Endothelial cell (in vitro differentiated cells): ENCODE data around the gene DIDO1. TPM values are rescaled to one million over a fixed set of nuclear protein-coding genes. Genes with fewer than 3 reads are reported as not detected.
A peak's percentile ranks its signal among the peaks of the same experiment; 100 is the strongest.

Experiments used
- DNase-seq: peaks from one replicate; pipeline ENCODE4 v3.0.0; 2021; ENCODE audit warnings: low spot score
- H3K27ac Mint-ChIP-seq: one replicate; pipeline ENCODE4 v1.8.0; 2021; ENCODE audit warnings: mixed read lengths, inconsistent platforms; ENCODE audit not compliant: unreplicated experiment
- H3K27me3 Mint-ChIP-seq: one replicate; pipeline ENCODE4 v1.8.0; 2021; ENCODE audit warnings: mild to moderate bottlenecking, moderate library complexity, mixed read lengths, inconsistent platforms; ENCODE audit not compliant: unreplicated experiment
- H3K36me3 Mint-ChIP-seq: one replicate; pipeline ENCODE4 v1.8.0; 2021; ENCODE audit warnings: mild to moderate bottlenecking, low read depth, mixed read lengths, inconsistent platforms; ENCODE audit not compliant: unreplicated experiment
- H3K4me1 Mint-ChIP-seq: one replicate; pipeline ENCODE4 v1.8.0; 2021; ENCODE audit warnings: mild to moderate bottlenecking, mixed read lengths, inconsistent platforms; ENCODE audit not compliant: unreplicated experiment
- H3K4me3 Mint-ChIP-seq: one replicate; pipeline ENCODE4 v1.8.0; 2021; ENCODE audit warnings: mild to moderate bottlenecking, mixed read lengths, inconsistent platforms; ENCODE audit not compliant: unreplicated experiment
- H3K9me3 Mint-ChIP-seq: one replicate; pipeline ENCODE4 v1.8.0; 2021; ENCODE audit warnings: mixed read lengths, inconsistent platforms; ENCODE audit not compliant: unreplicated experiment
- total RNA-seq: library from RNA; stranded (reverse); fragmentation: NEBNext Ultra II Directional; extraction: Animal tissue kit (Norgen Biotek cat#: 25700); gene quantifications from one replicate; pipeline ENCODE4 v1.2.1, GENCODE V29; 2021; ENCODE audit not compliant: unreplicated experiment
- TF ChIP-seq, protein P1 (sequence below): fragments of 200-600 bp; sonication (generic); IDR thresholded peaks from one replicate; pipeline ENCODE4 v1.5.0; 2021; ENCODE audit warnings: antibody characterized with exemption; ENCODE audit not compliant: unreplicated experiment

Gene DIDO1
- total RNA-seq, 1 donor from 2014 or later, result 61.0 TPM

DNA sequence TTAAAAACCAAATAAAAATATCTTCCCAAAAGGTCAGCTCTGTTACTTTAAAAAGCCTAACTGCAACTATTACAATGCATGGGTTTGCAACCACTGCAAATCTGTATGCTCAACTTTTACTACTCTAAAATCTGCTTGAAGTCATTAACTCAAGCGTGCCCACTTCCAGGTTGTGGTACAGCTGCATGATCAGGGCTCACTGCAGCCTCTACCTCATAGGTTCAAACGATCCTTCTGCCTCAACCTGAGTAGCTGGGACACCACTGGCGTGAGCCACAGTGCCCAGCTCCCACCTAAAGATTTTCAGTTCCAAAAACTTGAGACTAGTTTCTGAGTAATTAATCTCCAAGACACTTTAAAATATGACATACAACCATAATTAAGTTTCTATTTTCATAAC, 8.2 kb downstream of the DIDO1 start:
- Mint-ChIP-seq H3K27me3 (no peaks in the 10 kb centered on the region), H3K36me3 (no peaks in the 10 kb centered on the region), H3K9me3 (no peaks in the 10 kb centered on the region), H3K4me1 (peaks cover 49% of the 10 kb centered on the region), H3K27ac (peak overlapping the region; percentile 90), H3K4me3 (no peak overlapping the region)
- DNase-seq, result no peak
- TF ChIP-seq, protein P1, sequence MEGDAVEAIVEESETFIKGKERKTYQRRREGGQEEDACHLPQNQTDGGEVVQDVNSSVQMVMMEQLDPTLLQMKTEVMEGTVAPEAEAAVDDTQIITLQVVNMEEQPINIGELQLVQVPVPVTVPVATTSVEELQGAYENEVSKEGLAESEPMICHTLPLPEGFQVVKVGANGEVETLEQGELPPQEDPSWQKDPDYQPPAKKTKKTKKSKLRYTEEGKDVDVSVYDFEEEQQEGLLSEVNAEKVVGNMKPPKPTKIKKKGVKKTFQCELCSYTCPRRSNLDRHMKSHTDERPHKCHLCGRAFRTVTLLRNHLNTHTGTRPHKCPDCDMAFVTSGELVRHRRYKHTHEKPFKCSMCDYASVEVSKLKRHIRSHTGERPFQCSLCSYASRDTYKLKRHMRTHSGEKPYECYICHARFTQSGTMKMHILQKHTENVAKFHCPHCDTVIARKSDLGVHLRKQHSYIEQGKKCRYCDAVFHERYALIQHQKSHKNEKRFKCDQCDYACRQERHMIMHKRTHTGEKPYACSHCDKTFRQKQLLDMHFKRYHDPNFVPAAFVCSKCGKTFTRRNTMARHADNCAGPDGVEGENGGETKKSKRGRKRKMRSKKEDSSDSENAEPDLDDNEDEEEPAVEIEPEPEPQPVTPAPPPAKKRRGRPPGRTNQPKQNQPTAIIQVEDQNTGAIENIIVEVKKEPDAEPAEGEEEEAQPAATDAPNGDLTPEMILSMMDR, result no peak

DNA sequence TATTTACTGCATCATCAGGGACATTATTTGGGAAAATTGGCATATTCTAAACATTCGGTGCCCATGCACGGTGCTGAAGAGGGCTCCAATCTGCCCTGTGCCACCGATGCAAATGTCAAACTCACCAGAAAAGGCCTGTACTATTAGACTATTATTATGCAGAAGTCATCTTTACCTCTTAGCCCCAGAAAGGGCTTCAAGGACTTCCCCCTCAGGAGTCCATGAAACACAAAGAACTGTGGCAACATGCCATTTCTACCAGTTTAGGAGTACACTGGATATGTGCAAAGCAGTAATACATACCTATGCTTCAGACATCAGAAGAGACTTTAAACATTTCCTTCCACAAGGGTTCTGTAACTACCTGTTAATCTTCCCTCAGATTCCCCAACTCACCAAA, 8.6 kb downstream of the DIDO1 start:
- Mint-ChIP-seq H3K36me3 (no peaks in the 10 kb centered on the region), H3K4me1 (peaks cover 49% of the 10 kb centered on the region), H3K27me3 (no peaks in the 10 kb centered on the region), H3K9me3 (no peaks in the 10 kb centered on the region), H3K27ac (peak overlapping the region; percentile 92), H3K4me3 (no peak overlapping the region)
- TF ChIP-seq, protein P1, result no peak
- no peak for DNase-seq

DNA sequence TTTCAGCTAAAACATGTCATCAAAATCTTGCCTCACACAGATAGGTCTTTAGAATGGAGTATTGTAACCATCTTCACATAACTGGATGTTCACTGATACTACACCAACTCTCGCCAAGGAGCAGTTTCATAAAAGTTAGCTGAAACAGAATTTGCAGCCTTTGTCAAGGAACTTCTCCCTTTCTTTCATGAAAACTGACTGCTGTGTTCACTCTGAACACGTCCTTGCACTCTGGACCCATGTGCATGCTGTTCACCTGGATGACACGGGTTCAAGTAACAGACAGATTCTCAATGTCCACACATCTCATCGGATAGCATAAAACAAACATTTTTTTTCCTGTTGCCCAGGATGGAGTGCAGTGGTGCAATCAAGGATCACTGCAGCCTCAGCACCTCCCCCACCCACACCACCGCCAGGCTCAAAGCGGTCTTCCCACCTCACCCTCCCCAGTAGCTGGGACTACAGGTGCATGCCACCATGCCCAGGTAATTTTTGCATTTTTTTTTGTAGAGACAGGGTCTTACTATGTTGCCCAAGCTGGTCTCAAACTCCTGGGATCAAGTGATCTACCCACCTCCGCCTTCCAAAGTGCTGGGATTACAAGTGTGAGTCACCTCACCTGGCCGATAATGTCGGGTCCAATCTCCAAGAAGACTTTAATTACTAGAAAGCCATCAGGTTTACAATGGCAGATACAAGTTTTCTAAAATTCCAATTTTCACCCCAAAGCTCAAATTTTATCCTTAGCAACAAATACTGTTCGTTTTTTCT, 9.4 kb downstream of the DIDO1 start:
- Mint-ChIP-seq H3K36me3 (no peaks in the 10 kb centered on the region), H3K9me3 (no peaks in the 10 kb centered on the region), H3K4me1 (peaks cover 49% of the 10 kb centered on the region), H3K27ac (peak overlapping the region; percentile 92), H3K4me3 (peak overlapping the region; percentile 22), H3K27me3 (no peaks in the 10 kb centered on the region)
- TF ChIP-seq, protein P1, result no peak
- DNase-seq, result no peak

DNA sequence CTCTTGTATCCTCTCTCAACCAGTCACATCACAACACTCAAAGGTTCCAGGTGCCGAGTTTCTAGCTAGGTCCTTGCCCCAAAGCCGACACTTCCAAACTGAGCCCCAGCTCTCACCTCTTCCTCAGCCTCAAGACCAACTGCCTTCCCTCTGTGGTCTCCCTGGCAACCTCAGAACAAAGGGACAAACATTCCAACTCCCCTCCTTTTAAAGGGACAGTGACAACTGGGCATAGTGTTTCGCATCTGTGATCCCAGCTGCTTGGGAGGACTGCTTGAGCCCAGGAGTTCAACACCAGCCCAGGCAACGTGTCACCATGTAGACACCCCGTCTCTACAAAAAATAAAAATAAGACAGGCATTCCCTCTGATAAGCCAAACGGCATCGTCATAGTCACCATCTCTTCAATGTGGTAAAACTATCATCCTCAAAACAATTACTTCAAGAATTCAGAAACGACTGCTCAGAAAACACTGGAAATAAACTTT, 11.3 kb downstream of the DIDO1 start:
- DNase-seq, result peak; percentile 65
- TF ChIP-seq, protein P1, result no peak
- H3K4me1 Mint-ChIP-seq, result peaks cover 41% of the 10 kb centered on the region
- no peaks in the 10 kb centered on the region for H3K9me3 Mint-ChIP-seq
- H3K27me3 Mint-ChIP-seq, result peaks cover under 1% of the 10 kb centered on the region
- peak overlapping the region; percentile 81 for H3K4me3 Mint-ChIP-seq
- H3K36me3 Mint-ChIP-seq, result peaks cover 15% of the 10 kb centered on the region
- peak overlapping the region; percentile 99 for H3K27ac Mint-ChIP-seq

DNA sequence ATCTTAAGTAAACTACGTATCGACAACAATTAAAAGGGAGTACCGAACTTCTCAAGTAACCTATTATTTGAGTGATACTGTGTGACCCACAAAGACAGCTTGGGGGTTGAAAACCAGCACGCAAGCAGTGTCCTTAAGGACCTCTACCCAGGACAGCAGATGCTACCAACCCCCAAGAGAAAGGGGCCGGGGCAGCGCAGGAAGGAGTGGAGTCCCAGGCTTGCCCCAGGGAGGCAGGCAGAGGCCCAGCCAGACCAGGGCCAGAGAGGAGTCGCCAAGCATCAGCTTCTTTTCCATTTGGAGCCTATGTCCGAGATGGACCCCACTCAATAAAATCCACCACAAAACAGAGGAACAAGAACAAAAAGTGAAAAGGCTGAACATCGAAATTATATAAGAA, 11.9 kb downstream of the DIDO1 start:
- TF ChIP-seq, protein P1, result no peak
- Mint-ChIP-seq H3K4me1 (peaks cover 35% of the 10 kb centered on the region), H3K9me3 (no peaks in the 10 kb centered on the region), H3K4me3 (no peak overlapping the region), H3K27ac (peak overlapping the region; percentile 99), H3K36me3 (peaks cover 19% of the 10 kb centered on the region), H3K27me3 (peaks cover 2% of the 10 kb centered on the region)
- no peak for DNase-seq
